K562 (cell line): ENCODE measurements around the gene USP16. TPM values are rescaled to one million over a fixed set of nuclear protein-coding genes. Genes with fewer than 3 reads are reported as not detected.

Experiments
- CREM ChIP-seq: IDR thresholded peaks from 2 replicates; pipeline ENCODE4 v1.6.1; 2014; ENCODE audit warnings: antibody characterized with exemption, low read depth
- ELF1 ChIP-seq: fragments of 200-800 bp; sonication (Bioruptor generic); IDR thresholded peaks from 2 replicates; pipeline ENCODE4 v1.6.1; 2016; ENCODE audit warnings: missing genetic modification characterization, missing compliant biosample characterization
- ESRRB ChIP-seq: fragments of 250-450 bp; sonication (Bioruptor Pico); IDR thresholded peaks from 2 replicates; pipeline ENCODE4 v1.5.0; 2020; ENCODE audit warnings: mild to moderate bottlenecking, moderate library complexity, borderline replicate concordance
- GATA2 ChIP-seq: sonication (generic); formaldehyde crosslinking; IDR thresholded peaks from 2 replicates; pipeline ENCODE4 v1.4.0; 2020; ENCODE audit warnings: mild to moderate bottlenecking, missing genetic modification reagents
- HDAC1 ChIP-seq, 2 experiments: fragments of 450-650 bp; IDR thresholded peaks; 2 replicates each; pipeline ENCODE4 v1.6.1; 2016 to 2017; ENCODE audit warnings: inconsistent platforms in 1 of 2, mild to moderate bottlenecking in 1 of 2, moderate library complexity in 1 of 2
- MEF2D ChIP-seq: conservative IDR thresholded peaks from 2 replicates; pipeline ENCODE4 v1.6.1; 2016; ENCODE audit warnings: low read depth, missing genetic modification characterization, missing compliant biosample characterization
- NFATC3 ChIP-seq: fragments of 450-650 bp; IDR thresholded peaks from 2 replicates; pipeline ENCODE4 v1.6.1; 2017; ENCODE audit warnings: mild to moderate bottlenecking
- PURB ChIP-seq: sonication (generic); formaldehyde crosslinking; IDR thresholded peaks from 2 replicates; pipeline ENCODE4 v1.9.0; 2021; ENCODE audit warnings: low read depth, mild to moderate bottlenecking, missing genetic modification reagents
- PYGO2 ChIP-seq: fragments of 450-650 bp; IDR thresholded peaks from 2 replicates; pipeline ENCODE4 v1.6.1; 2016; ENCODE audit warnings: mild to moderate bottlenecking, missing genetic modification characterization, moderate library complexity, missing compliant biosample characterization
- TARDBP ChIP-seq: fragments of 450-650 bp; IDR thresholded peaks from 2 replicates; pipeline ENCODE4 v1.6.1; 2016
- ZBTB17 ChIP-seq: fragments of 450-650 bp; formaldehyde crosslinking; IDR thresholded peaks from 2 replicates; pipeline ENCODE4 v1.4.0; 2020; ENCODE audit warnings: mild to moderate bottlenecking
- ZFP30 ChIP-seq: fragments of 250-450 bp; sonication (Bioruptor Pico); IDR thresholded peaks from 2 replicates; pipeline ENCODE4 v1.8.0; 2022; ENCODE audit warnings: moderate library complexity, mild to moderate bottlenecking, inconsistent platforms, borderline replicate concordance
- ZNF174 ChIP-seq: fragments of 250-450 bp; sonication (Bioruptor Pico); IDR thresholded peaks from 2 replicates; pipeline ENCODE4 v1.4.0; 2020; ENCODE audit warnings: mild to moderate bottlenecking
- ZNF282 ChIP-seq: sonication (generic); formaldehyde crosslinking; IDR thresholded peaks from 2 replicates; pipeline ENCODE4 v1.8.1; 2023; ENCODE audit warnings: missing genetic modification reagents
- ZNF57 ChIP-seq: fragments of 450-650 bp; formaldehyde crosslinking; IDR thresholded peaks from 2 replicates; pipeline ENCODE4 v1.4.0; 2020; ENCODE audit warnings: mild to moderate bottlenecking, moderate library complexity
- ZNF76 ChIP-seq: fragments of 250-450 bp; sonication (Bioruptor Pico); IDR thresholded peaks from 2 replicates; pipeline ENCODE4 v1.4.0; 2020; ENCODE audit warnings: mild to moderate bottlenecking, moderate library complexity, borderline replicate concordance
- polyA plus RNA-seq, 8 experiments: library from polyadenylated mRNA; depleted of rRNA in 4 of 8; stranded (reverse) in 5 of 8; unstranded in 3 of 8; fragments of >200 nt; fragmentation: Nextera tagmentation in 2 of 8; fragmentation: Illumina TruSeq in 1 of 8; extraction: Ambion mirVana in 2 of 8; extraction: Trizol in 1 of 8; gene quantifications; 2 replicates each; pipeline versions ENCODE4 v1.2.1 to v1.2.3, GENCODE V29; 2011 to 2014; ENCODE audit warnings: inconsistent platforms in 1 of 8, missing spikeins in 1 of 8
- total RNA-seq, 7 experiments: library from RNA; depleted of rRNA in 6 of 7; stranded (reverse); fragments of >200 nt in 6 of 7; fragmentation: Illumina TruSeq in 2 of 7; extraction: Trizol in 2 of 7; gene quantifications; 2 replicates each; pipeline versions ENCODE4 v1.2.1 to v1.2.3, GENCODE V29; 2011 to 2021; ENCODE audit warnings: low replicate concordance in 1 of 7
- TF ChIP-seq, protein P1 (sequence below): fragments of 250-450 bp; sonication (Bioruptor Pico); IDR thresholded peaks from 2 replicates; pipeline ENCODE4 v1.4.0; 2020; ENCODE audit warnings: mild to moderate bottlenecking, moderate library complexity
- TF ChIP-seq, protein P2 (sequence below): conservative IDR thresholded peaks from 2 replicates; pipeline ENCODE4 v1.6.1; 2011; ENCODE audit warnings: low read depth, mild to moderate bottlenecking, low read length; ENCODE audit not compliant: control insufficient read depth
- TF ChIP-seq, protein P3 (sequence below), 3 experiments: IDR thresholded peaks in 2 of 3; conservative IDR thresholded peaks in 1 of 3; 2 replicates each; pipeline ENCODE4 v1.5.1; 2011 to 2012; ENCODE audit warnings: low read length in 3 of 3, mild to moderate bottlenecking in 3 of 3, control low read depth in 2 of 3, improper control_type of control experiment in 1 of 3, inconsistent platforms in 1 of 3, low read depth in 1 of 3, mixed read lengths in 1 of 3, moderate library complexity in 1 of 3; ENCODE audit not compliant: insufficient read depth in 2 of 3
- TF ChIP-seq, protein P4 (sequence below): IDR thresholded peaks from 2 replicates; pipeline ENCODE4 v1.6.1; 2011; ENCODE audit not compliant: insufficient read length; ENCODE audit errors: extremely low read depth

Gene USP16
- total and polyA plus RNA-seq, 9 of the 15 experiments (the other 6 are each of a cell fraction or from before 2014, with no cell fraction given) = 38.4 to 90.9 (median 62.8) TPM

DNA sequence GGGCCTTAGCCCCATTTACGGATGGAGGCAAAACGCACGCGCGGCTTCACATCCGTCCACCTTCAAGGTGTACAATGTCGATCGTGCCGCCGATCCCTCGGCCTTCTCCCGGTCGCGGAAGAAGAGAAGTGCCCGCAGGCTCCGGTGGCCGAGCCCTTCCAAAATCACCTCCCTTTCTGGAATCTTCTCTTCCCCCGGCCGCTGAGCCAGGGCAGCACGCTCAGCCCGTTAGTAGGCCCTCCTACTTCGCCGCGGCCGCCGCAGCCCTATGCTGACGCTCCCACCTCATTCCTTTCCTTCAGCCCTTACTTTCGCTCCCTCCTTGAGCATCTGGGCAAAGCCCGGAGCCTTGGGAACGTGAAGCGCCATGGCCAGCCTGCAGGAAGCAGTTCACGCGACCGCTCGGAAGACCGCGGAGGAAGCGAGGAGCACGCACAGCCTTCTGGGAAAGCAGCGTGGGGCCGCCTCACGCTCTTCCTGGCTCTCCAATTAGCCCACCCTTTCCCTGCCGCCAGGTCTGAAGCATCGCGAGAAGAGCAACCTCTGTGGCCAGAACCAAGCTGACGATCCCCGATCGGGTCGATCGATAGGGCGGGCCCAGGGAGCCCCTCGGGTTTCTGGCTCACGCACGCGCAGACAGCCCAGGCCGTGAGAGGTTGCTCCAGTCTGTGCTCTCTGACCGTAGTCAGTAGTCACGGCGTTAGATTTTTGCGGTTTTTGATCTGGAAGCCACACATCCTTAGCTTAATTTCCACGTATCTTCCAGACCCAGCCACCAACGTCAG, 48.9 kb downstream of the USP16 start, which contains the start of gene CCT8 (continued):
- TF ChIP-seq, protein P1, sequence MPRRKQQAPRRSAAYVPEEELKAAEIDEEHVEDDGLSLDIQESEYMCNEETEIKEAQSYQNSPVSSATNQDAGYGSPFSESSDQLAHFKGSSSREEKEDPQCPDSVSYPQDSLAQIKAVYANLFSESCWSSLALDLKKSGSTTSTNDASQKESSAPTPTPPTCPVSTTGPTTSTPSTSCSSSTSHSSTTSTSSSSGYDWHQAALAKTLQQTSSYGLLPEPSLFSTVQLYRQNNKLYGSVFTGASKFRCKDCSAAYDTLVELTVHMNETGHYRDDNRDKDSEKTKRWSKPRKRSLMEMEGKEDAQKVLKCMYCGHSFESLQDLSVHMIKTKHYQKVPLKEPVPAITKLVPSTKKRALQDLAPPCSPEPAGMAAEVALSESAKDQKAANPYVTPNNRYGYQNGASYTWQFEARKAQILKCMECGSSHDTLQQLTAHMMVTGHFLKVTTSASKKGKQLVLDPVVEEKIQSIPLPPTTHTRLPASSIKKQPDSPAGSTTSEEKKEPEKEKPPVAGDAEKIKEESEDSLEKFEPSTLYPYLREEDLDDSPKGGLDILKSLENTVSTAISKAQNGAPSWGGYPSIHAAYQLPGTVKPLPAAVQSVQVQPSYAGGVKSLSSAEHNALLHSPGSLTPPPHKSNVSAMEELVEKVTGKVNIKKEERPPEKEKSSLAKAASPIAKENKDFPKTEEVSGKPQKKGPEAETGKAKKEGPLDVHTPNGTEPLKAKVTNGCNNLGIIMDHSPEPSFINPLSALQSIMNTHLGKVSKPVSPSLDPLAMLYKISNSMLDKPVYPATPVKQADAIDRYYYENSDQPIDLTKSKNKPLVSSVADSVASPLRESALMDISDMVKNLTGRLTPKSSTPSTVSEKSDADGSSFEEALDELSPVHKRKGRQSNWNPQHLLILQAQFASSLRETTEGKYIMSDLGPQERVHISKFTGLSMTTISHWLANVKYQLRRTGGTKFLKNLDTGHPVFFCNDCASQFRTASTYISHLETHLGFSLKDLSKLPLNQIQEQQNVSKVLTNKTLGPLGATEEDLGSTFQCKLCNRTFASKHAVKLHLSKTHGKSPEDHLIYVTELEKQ (CRISPR knock-in tag) = no peak
- TF ChIP-seq PYGO2 (tag) (no peak), ZFP30 (CRISPR knock-in tag) (no peak), ZNF76 (CRISPR knock-in tag) (0 out of 2 replicates have a peak, but pooled peaks have one; percentile 12), ESRRB (CRISPR knock-in tag) (no peak), ZBTB17 (CRISPR knock-in tag) (peak; percentile 100), NFATC3 (no peak), ZNF57 (CRISPR knock-in tag) (no peak), MEF2D (tag) (no peak), ZNF174 (CRISPR knock-in tag) (no peak), ELF1 (peak; percentile 95), HDAC1 (IDR thresholded peaks at IDR 0.05) (peak in 1 of 2 experiments; percentile 83; a peak in 2 of 4 replicates), PURB (CRISPR knock-in tag) (no peak), GATA2 (CRISPR knock-in tag) (no peak), CREM (peak; percentile 70), TARDBP (no peak), ZNF282 (CRISPR knock-in tag) (no peak)
- TF ChIP-seq, protein P2, sequence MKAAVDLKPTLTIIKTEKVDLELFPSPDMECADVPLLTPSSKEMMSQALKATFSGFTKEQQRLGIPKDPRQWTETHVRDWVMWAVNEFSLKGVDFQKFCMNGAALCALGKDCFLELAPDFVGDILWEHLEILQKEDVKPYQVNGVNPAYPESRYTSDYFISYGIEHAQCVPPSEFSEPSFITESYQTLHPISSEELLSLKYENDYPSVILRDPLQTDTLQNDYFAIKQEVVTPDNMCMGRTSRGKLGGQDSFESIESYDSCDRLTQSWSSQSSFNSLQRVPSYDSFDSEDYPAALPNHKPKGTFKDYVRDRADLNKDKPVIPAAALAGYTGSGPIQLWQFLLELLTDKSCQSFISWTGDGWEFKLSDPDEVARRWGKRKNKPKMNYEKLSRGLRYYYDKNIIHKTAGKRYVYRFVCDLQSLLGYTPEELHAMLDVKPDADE = peak; percentile 87; the same call in 1 of the 2 replicates
- TF ChIP-seq, protein P3, sequence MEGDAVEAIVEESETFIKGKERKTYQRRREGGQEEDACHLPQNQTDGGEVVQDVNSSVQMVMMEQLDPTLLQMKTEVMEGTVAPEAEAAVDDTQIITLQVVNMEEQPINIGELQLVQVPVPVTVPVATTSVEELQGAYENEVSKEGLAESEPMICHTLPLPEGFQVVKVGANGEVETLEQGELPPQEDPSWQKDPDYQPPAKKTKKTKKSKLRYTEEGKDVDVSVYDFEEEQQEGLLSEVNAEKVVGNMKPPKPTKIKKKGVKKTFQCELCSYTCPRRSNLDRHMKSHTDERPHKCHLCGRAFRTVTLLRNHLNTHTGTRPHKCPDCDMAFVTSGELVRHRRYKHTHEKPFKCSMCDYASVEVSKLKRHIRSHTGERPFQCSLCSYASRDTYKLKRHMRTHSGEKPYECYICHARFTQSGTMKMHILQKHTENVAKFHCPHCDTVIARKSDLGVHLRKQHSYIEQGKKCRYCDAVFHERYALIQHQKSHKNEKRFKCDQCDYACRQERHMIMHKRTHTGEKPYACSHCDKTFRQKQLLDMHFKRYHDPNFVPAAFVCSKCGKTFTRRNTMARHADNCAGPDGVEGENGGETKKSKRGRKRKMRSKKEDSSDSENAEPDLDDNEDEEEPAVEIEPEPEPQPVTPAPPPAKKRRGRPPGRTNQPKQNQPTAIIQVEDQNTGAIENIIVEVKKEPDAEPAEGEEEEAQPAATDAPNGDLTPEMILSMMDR (IDR thresholded peaks at IDR 0.05 in 2 of 3, conservative IDR thresholded peaks at IDR 0.05 in 1 of 3; ENCODE audit: insufficient read depth in 2 of 3, low read depth in 1 of 3, low read length in 3 of 3) = peak in 1 of 3 experiments; percentile 30; a peak in 2 of 6 replicates
- TF ChIP-seq, protein P4, sequence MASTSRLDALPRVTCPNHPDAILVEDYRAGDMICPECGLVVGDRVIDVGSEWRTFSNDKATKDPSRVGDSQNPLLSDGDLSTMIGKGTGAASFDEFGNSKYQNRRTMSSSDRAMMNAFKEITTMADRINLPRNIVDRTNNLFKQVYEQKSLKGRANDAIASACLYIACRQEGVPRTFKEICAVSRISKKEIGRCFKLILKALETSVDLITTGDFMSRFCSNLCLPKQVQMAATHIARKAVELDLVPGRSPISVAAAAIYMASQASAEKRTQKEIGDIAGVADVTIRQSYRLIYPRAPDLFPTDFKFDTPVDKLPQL = peak; percentile 84
